Measurements from ENCODE around the gene HBG1. TPM values are rescaled to one million over a fixed set of nuclear protein-coding genes. Genes with fewer than 3 reads are reported as not detected.
"Not testable (repeated sequence)": the region's sequence is repeated elsewhere in the genome, so short reads cannot be mapped to it uniquely, and the experiment has no call there.

The HBG1 gene
- total RNA-seq, 2 donors from 2014 or later = not detected

DNA sequence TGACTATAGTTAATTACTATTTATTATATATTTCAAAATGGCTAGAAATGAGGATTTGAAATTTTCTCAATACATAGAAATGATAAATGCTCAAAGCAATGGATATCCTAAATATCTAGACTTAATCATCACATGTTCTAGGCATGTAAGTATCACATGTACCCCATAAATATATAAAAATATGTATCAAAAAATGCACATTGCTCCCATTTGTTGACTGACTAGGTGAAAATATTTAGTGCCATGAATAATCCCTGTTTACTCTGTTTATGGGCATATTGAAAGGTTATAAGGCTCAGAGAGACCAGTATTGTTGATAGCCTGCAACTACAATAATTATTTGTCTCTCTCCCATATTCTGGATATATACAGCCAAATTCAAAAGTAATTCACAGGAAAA, 17.0 kb upstream of the HBG1 start:
- Histone ChIP-seq H3K36me3 (no peaks in the 10 kb centered on the region), H3K27me3 (no peaks in the 10 kb centered on the region), H3K27ac (no peak overlapping the region), H3K9me3 (peaks cover 0 to 8% of the 10 kb centered on the region in 2 donors), H3K4me3 (no peak overlapping the region), H3K4me1 (no peaks in the 10 kb centered on the region)
- TF ChIP-seq, protein P1, sequence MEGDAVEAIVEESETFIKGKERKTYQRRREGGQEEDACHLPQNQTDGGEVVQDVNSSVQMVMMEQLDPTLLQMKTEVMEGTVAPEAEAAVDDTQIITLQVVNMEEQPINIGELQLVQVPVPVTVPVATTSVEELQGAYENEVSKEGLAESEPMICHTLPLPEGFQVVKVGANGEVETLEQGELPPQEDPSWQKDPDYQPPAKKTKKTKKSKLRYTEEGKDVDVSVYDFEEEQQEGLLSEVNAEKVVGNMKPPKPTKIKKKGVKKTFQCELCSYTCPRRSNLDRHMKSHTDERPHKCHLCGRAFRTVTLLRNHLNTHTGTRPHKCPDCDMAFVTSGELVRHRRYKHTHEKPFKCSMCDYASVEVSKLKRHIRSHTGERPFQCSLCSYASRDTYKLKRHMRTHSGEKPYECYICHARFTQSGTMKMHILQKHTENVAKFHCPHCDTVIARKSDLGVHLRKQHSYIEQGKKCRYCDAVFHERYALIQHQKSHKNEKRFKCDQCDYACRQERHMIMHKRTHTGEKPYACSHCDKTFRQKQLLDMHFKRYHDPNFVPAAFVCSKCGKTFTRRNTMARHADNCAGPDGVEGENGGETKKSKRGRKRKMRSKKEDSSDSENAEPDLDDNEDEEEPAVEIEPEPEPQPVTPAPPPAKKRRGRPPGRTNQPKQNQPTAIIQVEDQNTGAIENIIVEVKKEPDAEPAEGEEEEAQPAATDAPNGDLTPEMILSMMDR (IDR thresholded peaks at IDR 0.05) = no peak
- no peak for DNase-seq (ENCODE audit: low spot score)

DNA sequence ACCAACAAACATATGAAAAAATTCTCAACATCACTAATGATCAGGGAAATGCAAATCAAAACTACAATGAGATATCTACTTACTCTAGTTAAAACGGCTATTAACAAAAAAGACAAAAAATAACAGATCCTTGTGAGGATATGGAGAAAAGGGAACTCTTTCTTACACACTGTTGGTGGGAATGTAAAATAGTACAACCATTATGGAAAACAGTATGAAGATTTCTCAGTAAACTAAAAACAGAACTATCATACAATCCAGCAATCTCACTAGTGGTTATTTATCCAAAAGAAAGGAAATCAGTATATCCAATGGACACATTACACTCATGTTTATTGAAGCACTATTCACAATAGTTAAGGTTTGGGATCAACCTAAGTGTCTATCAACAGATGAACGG, 16.2 kb upstream of the HBG1 start:
- H3K4me1 ChIP-seq = no peaks in the 10 kb centered on the region
- H3K36me3 ChIP-seq = no peaks in the 10 kb centered on the region
- H3K27me3 ChIP-seq = no peaks in the 10 kb centered on the region
- TF ChIP-seq, protein P1 (IDR thresholded peaks at IDR 0.05) = no peak
- H3K27ac ChIP-seq = no peak overlapping the region
- no peak overlapping the region for H3K4me3 ChIP-seq
- H3K9me3 ChIP-seq = peaks cover 0 to 8% of the 10 kb centered on the region in 2 donors
- no peak for DNase-seq (ENCODE audit: low spot score)

DNA sequence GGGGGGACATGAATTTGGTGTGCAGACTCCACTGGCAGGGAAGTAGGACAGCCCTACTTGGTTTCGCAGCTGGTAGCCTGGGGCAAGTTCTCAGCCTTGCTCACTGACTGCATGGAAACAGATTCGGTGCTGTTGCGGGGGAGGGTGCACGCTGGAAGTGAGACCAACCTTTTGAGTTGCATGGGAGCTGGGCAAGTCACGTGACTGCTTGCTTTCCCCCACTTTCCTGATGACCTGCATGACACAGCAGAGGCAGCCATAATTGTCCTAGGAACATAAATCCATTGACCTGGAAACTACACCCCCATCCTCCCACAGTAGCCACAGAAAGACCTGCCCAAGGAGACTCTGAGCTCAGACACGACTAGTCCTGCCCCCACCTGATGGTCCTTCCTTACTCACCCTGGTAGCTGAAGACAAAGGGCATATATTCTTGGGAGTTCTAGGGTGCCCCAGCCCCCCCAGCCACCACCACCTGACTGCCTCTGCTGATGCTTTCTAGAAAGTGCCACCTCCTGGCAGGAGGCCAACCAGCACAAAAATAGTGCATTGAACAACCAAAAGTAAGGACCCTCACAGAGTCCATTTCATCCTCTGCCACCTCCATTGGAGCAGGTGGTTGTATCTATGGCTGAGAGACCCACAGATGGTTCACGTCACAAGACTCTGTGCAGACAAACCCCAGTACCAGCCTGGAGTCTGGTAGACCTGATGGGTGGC, 9.0 kb upstream of the HBG1 start:
- TF ChIP-seq, protein P1 (IDR thresholded peaks at IDR 0.05) = no peak
- Histone ChIP-seq H3K4me3 (no peak overlapping the region), H3K4me1 (no peaks in the 10 kb centered on the region), H3K27ac (no peak overlapping the region), H3K27me3 (no peaks in the 10 kb centered on the region), H3K36me3 (no peaks in the 10 kb centered on the region), H3K9me3 (peaks cover 0 to 8% of the 10 kb centered on the region in 2 donors)
- no peak for DNase-seq (ENCODE audit: low spot score)

DNA sequence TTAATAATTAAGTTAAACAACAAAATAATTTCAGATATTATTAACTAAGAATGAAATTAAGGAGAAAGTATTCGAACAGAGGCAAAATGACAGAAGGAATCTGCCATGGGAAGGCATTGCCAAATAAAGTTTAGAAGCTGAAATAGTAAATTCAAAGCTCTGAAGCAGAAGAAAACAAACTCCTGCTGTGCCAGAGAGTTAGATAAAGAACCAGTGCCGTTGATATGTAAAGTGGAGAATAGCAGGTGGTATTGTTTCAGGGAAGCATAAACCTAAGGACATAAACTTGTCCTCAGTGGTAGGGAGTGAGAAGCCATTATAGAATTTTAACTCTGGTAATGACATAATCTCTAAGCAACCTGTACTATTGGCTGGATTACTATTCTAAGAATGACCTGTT, 7.6 kb upstream of the HBG1 start:
- DNase-seq (ENCODE audit: low spot score) = no peak
- no peaks in the 10 kb centered on the region for H3K4me1 ChIP-seq
- H3K27ac ChIP-seq = no peak overlapping the region
- TF ChIP-seq, protein P1 (IDR thresholded peaks at IDR 0.05) = no peak
- peaks cover 0 to 6% of the 10 kb centered on the region in 2 donors for H3K9me3 ChIP-seq
- no peaks in the 10 kb centered on the region for H3K36me3 ChIP-seq
- no peaks in the 10 kb centered on the region for H3K27me3 ChIP-seq
- no peak overlapping the region for H3K4me3 ChIP-seq

DNA sequence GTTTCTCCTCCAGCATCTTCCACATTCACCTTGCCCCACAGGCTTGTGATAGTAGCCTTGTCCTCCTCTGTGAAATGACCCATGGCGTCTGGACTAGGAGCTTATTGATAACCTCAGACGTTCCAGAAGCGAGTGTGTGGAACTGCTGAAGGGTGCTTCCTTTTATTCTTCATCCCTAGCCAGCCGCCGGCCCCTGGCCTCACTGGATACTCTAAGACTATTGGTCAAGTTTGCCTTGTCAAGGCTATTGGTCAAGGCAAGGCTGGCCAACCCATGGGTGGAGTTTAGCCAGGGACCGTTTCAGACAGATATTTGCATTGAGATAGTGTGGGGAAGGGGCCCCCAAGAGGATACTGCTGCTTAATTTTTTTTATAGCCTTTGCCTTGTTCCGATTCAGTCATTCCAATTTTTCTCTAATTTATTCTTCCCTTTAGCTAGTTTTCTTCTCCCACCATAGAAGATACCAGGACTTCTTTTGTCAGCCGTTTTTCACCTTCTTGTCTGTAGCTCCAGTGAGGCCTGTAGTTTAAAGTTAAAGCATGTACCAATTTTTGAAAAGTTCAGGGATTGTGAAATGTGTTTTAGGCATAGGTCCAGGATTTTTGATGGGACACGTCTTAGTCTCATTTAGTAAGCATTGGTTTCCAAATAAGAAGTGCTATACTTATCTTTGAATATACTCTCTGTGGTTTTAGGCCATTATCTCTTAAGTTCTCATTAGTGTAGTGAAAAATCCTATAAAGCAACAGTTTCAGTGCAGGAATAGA, 5.2 kb upstream of the HBG1 start, which contains the start of gene HBG2:
TSS of gene HBG2 (minus strand) at position 136 of the 768 bp plus-strand sequence. CDS start at position 83, 53 bp downstream.
- not testable (repeated sequence) for H3K27ac ChIP-seq; H3K9me3 ChIP-seq; H3K27me3 ChIP-seq; H3K4me3 ChIP-seq; H3K4me1 ChIP-seq; H3K36me3 ChIP-seq; DNase-seq (ENCODE audit: low spot score)

DNA sequence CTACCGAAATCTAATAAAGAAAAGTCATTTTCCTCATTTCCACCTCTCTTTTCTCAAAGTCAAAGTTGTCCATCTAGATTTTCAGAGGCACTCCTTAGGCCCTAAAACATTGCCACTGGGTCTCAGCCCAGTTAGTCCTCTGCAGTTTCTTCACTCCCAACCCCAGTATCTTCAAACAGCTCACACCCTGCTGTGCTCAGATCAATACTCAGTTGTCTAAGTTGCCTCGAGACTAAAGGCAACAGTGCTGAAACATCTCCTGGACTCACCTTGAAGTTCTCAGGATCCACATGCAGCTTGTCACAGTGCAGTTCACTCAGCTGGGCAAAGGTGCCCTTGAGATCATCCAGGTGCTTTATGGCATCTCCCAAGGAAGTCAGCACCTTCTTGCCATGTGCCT, 4.4 kb upstream of the HBG1 start:
- not testable (repeated sequence) for H3K27me3 ChIP-seq; H3K4me1 ChIP-seq; H3K36me3 ChIP-seq; H3K27ac ChIP-seq; H3K9me3 ChIP-seq; DNase-seq (ENCODE audit: low spot score); H3K4me3 ChIP-seq

DNA sequence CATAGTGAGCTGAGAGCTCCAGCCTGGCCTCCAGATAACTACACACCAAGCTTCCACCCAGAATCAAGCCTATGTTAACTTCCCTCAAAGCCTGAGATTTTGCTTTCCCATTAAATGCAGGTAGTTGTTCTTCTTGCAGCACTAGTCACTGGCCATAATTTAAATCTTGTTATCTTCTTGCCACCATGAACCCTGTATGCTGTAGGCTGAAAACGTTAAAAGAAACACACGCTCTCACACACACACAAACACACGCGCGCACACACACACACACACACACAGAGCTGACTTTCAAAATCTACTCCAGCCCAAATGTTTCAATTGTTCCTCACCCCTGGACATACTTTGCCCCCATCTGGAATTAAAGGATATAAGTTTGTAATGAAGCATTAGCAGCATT, 3.8 kb upstream of the HBG1 start:
- not testable (repeated sequence) for H3K4me3 ChIP-seq; DNase-seq (ENCODE audit: low spot score); H3K4me1 ChIP-seq; H3K36me3 ChIP-seq; H3K27me3 ChIP-seq; H3K9me3 ChIP-seq; H3K27ac ChIP-seq

All from right atrium auricular region (tissue), 2 donors.